Osteocyte (in vitro differentiated cells): ENCODE measurements around the gene PAX5. TPM values are rescaled to one million over a fixed set of nuclear protein-coding genes. Genes with fewer than 3 reads are reported as not detected.

Experiments
- DNase-seq: peaks from one replicate; pipeline ENCODE4 v3.0.0; 2021; ENCODE audit warnings: mixed read lengths; ENCODE audit not compliant: unreplicated experiment; ENCODE audit errors: extremely low spot score
- H3K27ac Mint-ChIP-seq: one replicate; pipeline ENCODE4 v1.8.0; 2021; ENCODE audit warnings: mild to moderate bottlenecking, mixed read lengths; ENCODE audit not compliant: unreplicated experiment
- H3K27me3 Mint-ChIP-seq: one replicate; pipeline ENCODE4 v1.8.0; 2021; ENCODE audit warnings: mixed read lengths; ENCODE audit not compliant: unreplicated experiment
- H3K36me3 Mint-ChIP-seq: one replicate; pipeline ENCODE4 v1.8.0; 2021; ENCODE audit warnings: mixed read lengths; ENCODE audit not compliant: unreplicated experiment
- H3K4me1 Mint-ChIP-seq: one replicate; pipeline ENCODE4 v1.8.0; 2021; ENCODE audit warnings: mixed read lengths; ENCODE audit not compliant: unreplicated experiment
- H3K4me3 Mint-ChIP-seq: one replicate; pipeline ENCODE4 v1.8.0; 2021; ENCODE audit warnings: mild to moderate bottlenecking, moderate library complexity, mixed read lengths; ENCODE audit not compliant: unreplicated experiment
- H3K9me3 Mint-ChIP-seq: one replicate; pipeline ENCODE4 v1.8.0; 2021; ENCODE audit warnings: mixed read lengths; ENCODE audit not compliant: unreplicated experiment
- CTCF ChIP-seq: fragments of 200-600 bp; sonication (generic); IDR thresholded peaks from 2 replicates; pipeline ENCODE4 v1.5.0; 2021; ENCODE audit warnings: antibody characterized with exemption, mild to moderate bottlenecking, moderate library complexity
- total RNA-seq: library from RNA; stranded (reverse); gene quantifications from 2 replicates; pipeline ENCODE4 v1.2.1, GENCODE V29; 2021

PAX5 gene
- total RNA-seq, 1 donor from 2014 or later = not detected

- Mint-ChIP-seq H3K9me3 (no peaks in the 10 kb centered on the region), H3K27ac (no peak overlapping the region), H3K4me1 (no peaks in the 10 kb centered on the region), H3K36me3 (no peaks in the 10 kb centered on the region), H3K4me3 (no peak overlapping the region), H3K27me3 (peaks cover 27% of the 10 kb centered on the region)
- TF ChIP-seq CTCF = no peak
- peak; percentile 71 for DNase-seq
Observed at GRCh38 chr9:36930941-36931340, 103.1 kb downstream of the PAX5 start.

GRCh38 chr9:36929350-36929675, 104.8 kb downstream of the PAX5 start:
- TF ChIP-seq CTCF = no peak
- H3K36me3 Mint-ChIP-seq = no peaks in the 10 kb centered on the region
- peaks cover 33% of the 10 kb centered on the region for H3K27me3 Mint-ChIP-seq
- DNase-seq = peak; percentile 56
- H3K4me1 Mint-ChIP-seq = no peaks in the 10 kb centered on the region
- no peak overlapping the region for H3K4me3 Mint-ChIP-seq
- no peaks in the 10 kb centered on the region for H3K9me3 Mint-ChIP-seq
- no peak overlapping the region for H3K27ac Mint-ChIP-seq

GRCh38 chr9:36928670-36929349, 105.3 kb downstream of the PAX5 start:
- Mint-ChIP-seq H3K4me3 (no peak overlapping the region), H3K27me3 (peaks cover 33% of the 10 kb centered on the region), H3K36me3 (no peaks in the 10 kb centered on the region), H3K27ac (no peak overlapping the region), H3K9me3 (no peaks in the 10 kb centered on the region), H3K4me1 (peaks cover 2% of the 10 kb centered on the region)
- no peak for DNase-seq
- no peak for TF ChIP-seq CTCF

GRCh38 chr9:36928210-36928609, 105.9 kb downstream of the PAX5 start:
- TF ChIP-seq CTCF = no peak
- no peaks in the 10 kb centered on the region for H3K36me3 Mint-ChIP-seq
- no peak overlapping the region for H3K27ac Mint-ChIP-seq
- H3K4me1 Mint-ChIP-seq = peaks cover 2% of the 10 kb centered on the region
- DNase-seq = no peak
- peaks cover 33% of the 10 kb centered on the region for H3K27me3 Mint-ChIP-seq
- H3K4me3 Mint-ChIP-seq = no peak overlapping the region
- no peaks in the 10 kb centered on the region for H3K9me3 Mint-ChIP-seq

- H3K27ac Mint-ChIP-seq = no peak overlapping the region
- no peaks in the 10 kb centered on the region for H3K9me3 Mint-ChIP-seq
- H3K27me3 Mint-ChIP-seq = peaks cover 45% of the 10 kb centered on the region
- no peak for TF ChIP-seq CTCF
- no peaks in the 10 kb centered on the region for H3K36me3 Mint-ChIP-seq
- H3K4me1 Mint-ChIP-seq = peaks cover 2% of the 10 kb centered on the region
- no peak overlapping the region for H3K4me3 Mint-ChIP-seq
- no peak for DNase-seq
Observed at GRCh38 chr9:36924757-36925432, 109.2 kb downstream of the PAX5 start.
